ENCODE measurements around the gene VCAM1. TPM values are rescaled to one million over a fixed set of nuclear protein-coding genes. Genes with fewer than 3 reads are reported as not detected.

Gene VCAM1
- total and polyA plus RNA-seq, 2 donors (not counting 3 experiments of a cell fraction or from before 2014, with no cell fraction given), result 1.8 to 2.3 TPM

DNA sequence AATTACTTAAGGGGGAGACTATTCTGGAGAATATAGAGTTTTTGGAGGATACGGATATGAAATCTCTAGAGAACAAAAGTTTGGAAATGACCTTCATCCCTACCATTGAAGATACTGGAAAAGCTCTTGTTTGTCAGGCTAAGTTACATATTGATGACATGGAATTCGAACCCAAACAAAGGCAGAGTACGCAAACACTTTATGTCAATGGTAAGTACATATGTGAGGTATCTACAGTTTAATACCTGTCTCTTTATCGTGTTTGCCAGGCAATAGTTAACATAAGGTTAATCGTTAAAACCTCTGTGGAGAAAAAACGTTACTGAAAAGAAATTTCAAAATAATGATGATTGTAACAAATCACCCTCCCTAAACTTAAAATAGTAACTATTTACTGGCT is 11.8 kb downstream of the VCAM1 start:
- no peak overlapping the region for H3K27ac ChIP-seq (ENCODE audit: insufficient read depth, low read depth, low read length)
- no TSS peak for BruUV-seq (replicated peaks)
- no peaks in the 10 kb centered on the region for H3K27me3 ChIP-seq (ENCODE audit: control insufficient read depth in 2 of 2, insufficient read depth in 2 of 2, low read length in 2 of 2)
- H2AFZ ChIP-seq (ENCODE audit: low read depth, low read length), result no peak overlapping the region
- H3K9ac ChIP-seq (replicated peaks; ENCODE audit: extremely low read depth, insufficient read depth, low read length), result no peak overlapping the region
- CTCF ChIA-PET, result interaction anchor here (1.4 kb wide), 1 partner anchor 11 kb away, joined by 5 read pairs; the partner anchor contains the start of gene VCAM1
- DNase-seq (ENCODE audit: low read depth, low spot score), result no peak
- no peaks in the 10 kb centered on the region for H3K79me2 ChIP-seq (ENCODE audit: control insufficient read depth, insufficient read depth, low read length)
- H3K9me3 ChIP-seq (replicated peaks; ENCODE audit: control insufficient read depth, insufficient read depth, low read length), result no peaks in the 10 kb centered on the region
- no peak for FAIRE-seq
- POLR2A ChIA-PET, result no interaction called here
- H3K36me3 ChIP-seq (ENCODE audit: control insufficient read depth in 2 of 2, extremely low read depth in 1 of 2, insufficient read depth in 2 of 2, low read length in 2 of 2), result no peaks in the 10 kb centered on the region
- H3K4me1 ChIP-seq (ENCODE audit: control insufficient read depth, extremely low read depth, insufficient read depth, low read length), result peaks cover 9% of the 10 kb centered on the region
- dilution Hi-C loops (cut with MboI; ENCODE audit: extremely low pct_ligation_motif_present, low sequenced_read_pairs), result no loop called here
- no peaks in the 10 kb centered on the region for H3K9me1 ChIP-seq (replicated peaks; ENCODE audit: control insufficient read depth, extremely low read depth, insufficient read depth, low read length)
- no peak overlapping the region for H3K4me2 ChIP-seq (ENCODE audit: insufficient read depth, low read length)
- no peak for TF ChIP-seq POLR2AphosphoS5 (IDR thresholded peaks at IDR 0.05; ENCODE audit: insufficient read depth, low read depth, low read length)
- TF ChIP-seq MYC (IDR thresholded peaks at IDR 0.05; ENCODE audit: low read depth, low read length), result no peak
- TF ChIP-seq JUN (IDR thresholded peaks at IDR 0.05; ENCODE audit: borderline replicate concordance, insufficient read depth, insufficient read length, low read depth), result no peak
- intact Hi-C loops (cut with micrococcal nuclease), result no loop called here
- H3K4me3 ChIP-seq (replicated peaks in 1 of 3; ENCODE audit: insufficient read depth in 1 of 3, low read depth in 1 of 3, low read length in 3 of 3), result no peak overlapping the region
- no peaks in the 10 kb centered on the region for H4K20me1 ChIP-seq (replicated peaks; ENCODE audit: control insufficient read depth, extremely low read depth, insufficient read depth, low read length)

DNA sequence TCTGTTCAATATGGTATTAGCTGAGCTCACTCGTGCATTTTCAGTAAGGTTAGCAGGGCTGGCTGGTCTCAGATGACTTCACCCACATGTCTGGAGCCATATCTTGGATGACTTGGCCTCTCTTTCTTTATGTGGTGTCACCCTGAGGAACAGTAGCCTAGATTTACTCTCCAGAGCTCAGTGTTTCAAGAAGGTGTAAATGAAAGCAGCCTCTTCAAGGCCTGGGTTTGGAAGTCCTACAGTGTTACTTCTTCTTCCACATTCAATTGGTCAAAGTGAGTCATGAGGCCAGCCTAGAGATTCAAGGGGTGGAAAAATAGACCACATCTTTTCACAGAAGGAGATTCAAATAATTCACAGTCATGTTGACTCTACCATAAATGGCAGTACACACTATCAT is 12.2 kb downstream of the VCAM1 start:
- Histone ChIP-seq H3K79me2 (ENCODE audit: control insufficient read depth, insufficient read depth, low read length) (no peaks in the 10 kb centered on the region), H4K20me1 (replicated peaks; ENCODE audit: control insufficient read depth, extremely low read depth, insufficient read depth, low read length) (no peaks in the 10 kb centered on the region), H3K27ac (ENCODE audit: insufficient read depth, low read depth, low read length) (no peak overlapping the region), H3K4me2 (ENCODE audit: insufficient read depth, low read length) (no peak overlapping the region), H3K4me1 (ENCODE audit: control insufficient read depth, extremely low read depth, insufficient read depth, low read length) (peaks cover 9% of the 10 kb centered on the region), H3K9me1 (replicated peaks; ENCODE audit: control insufficient read depth, extremely low read depth, insufficient read depth, low read length) (no peaks in the 10 kb centered on the region), H3K9ac (replicated peaks; ENCODE audit: extremely low read depth, insufficient read depth, low read length) (no peak overlapping the region), H3K4me3 (replicated peaks in 1 of 3; ENCODE audit: insufficient read depth in 1 of 3, low read depth in 1 of 3, low read length in 3 of 3) (no peak overlapping the region), H2AFZ (ENCODE audit: low read depth, low read length) (no peak overlapping the region), H3K27me3 (ENCODE audit: control insufficient read depth in 2 of 2, insufficient read depth in 2 of 2, low read length in 2 of 2) (no peaks in the 10 kb centered on the region), H3K9me3 (replicated peaks; ENCODE audit: control insufficient read depth, insufficient read depth, low read length) (no peaks in the 10 kb centered on the region), H3K36me3 (ENCODE audit: control insufficient read depth in 2 of 2, extremely low read depth in 1 of 2, insufficient read depth in 2 of 2, low read length in 2 of 2) (no peaks in the 10 kb centered on the region)
- ChIA-PET POLR2A (no interaction called here), CTCF (interaction anchor here (1.4 kb wide), 1 partner anchor 12 kb away, joined by 5 read pairs; the partner anchor contains the start of gene VCAM1)
- no peak for TF ChIP-seq POLR2A (IDR thresholded peaks at IDR 0.05; ENCODE audit: low read depth, low read length)
- TF ChIP-seq POLR2AphosphoS5 (IDR thresholded peaks at IDR 0.05; ENCODE audit: insufficient read depth, low read depth, low read length), result no peak
- TF ChIP-seq MYC (IDR thresholded peaks at IDR 0.05; ENCODE audit: low read depth, low read length), result no peak
- TF ChIP-seq, protein P1, sequence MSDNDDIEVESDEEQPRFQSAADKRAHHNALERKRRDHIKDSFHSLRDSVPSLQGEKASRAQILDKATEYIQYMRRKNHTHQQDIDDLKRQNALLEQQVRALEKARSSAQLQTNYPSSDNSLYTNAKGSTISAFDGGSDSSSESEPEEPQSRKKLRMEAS (IDR thresholded peaks at IDR 0.05; ENCODE audit: insufficient read depth, insufficient read length), result no peak
- TF ChIP-seq, protein P2, sequence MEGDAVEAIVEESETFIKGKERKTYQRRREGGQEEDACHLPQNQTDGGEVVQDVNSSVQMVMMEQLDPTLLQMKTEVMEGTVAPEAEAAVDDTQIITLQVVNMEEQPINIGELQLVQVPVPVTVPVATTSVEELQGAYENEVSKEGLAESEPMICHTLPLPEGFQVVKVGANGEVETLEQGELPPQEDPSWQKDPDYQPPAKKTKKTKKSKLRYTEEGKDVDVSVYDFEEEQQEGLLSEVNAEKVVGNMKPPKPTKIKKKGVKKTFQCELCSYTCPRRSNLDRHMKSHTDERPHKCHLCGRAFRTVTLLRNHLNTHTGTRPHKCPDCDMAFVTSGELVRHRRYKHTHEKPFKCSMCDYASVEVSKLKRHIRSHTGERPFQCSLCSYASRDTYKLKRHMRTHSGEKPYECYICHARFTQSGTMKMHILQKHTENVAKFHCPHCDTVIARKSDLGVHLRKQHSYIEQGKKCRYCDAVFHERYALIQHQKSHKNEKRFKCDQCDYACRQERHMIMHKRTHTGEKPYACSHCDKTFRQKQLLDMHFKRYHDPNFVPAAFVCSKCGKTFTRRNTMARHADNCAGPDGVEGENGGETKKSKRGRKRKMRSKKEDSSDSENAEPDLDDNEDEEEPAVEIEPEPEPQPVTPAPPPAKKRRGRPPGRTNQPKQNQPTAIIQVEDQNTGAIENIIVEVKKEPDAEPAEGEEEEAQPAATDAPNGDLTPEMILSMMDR (IDR thresholded peaks at IDR 0.05; ENCODE audit: extremely low read depth in 1 of 2, insufficient read depth in 1 of 2, low read depth in 1 of 2, low read length in 2 of 2), result no peak
- no peak for TF ChIP-seq JUN (IDR thresholded peaks at IDR 0.05; ENCODE audit: borderline replicate concordance, insufficient read depth, insufficient read length, low read depth)
- TF ChIP-seq FOS (IDR thresholded peaks at IDR 0.05; ENCODE audit: borderline replicate concordance, insufficient read depth, low read length), result no peak
- TF ChIP-seq EZH2 (IDR thresholded peaks at IDR 0.05; ENCODE audit: borderline replicate concordance, low read depth, low read length, severe bottlenecking), result no peak
- TF ChIP-seq GATA2 (IDR thresholded peaks at IDR 0.05; ENCODE audit: insufficient read depth, insufficient read length, low read depth, low read length), result no peak
- dilution Hi-C loops (cut with MboI; ENCODE audit: extremely low pct_ligation_motif_present, low sequenced_read_pairs) (no loop called here), intact Hi-C loops (cut with micrococcal nuclease) (no loop called here)
- DNase-seq (ENCODE audit: low read depth, low spot score), result no peak
- no TSS peak for BruUV-seq (replicated peaks)
- FAIRE-seq, result no peak
